Peyer's patch (tissue), 4 donors: Measurements from ENCODE around the gene ARHGAP26. TPM values are rescaled to one million over a fixed set of nuclear protein-coding genes. Genes with fewer than 3 reads are reported as not detected.
"Not testable (repeated sequence)": the region's sequence is repeated elsewhere in the genome, so short reads cannot be mapped to it uniquely, and the experiment has no call there.

Source experiments
- DNase-seq, 3 donors: peaks; one replicate each; pipeline ENCODE4 v3.0.0-alpha.2; 2017 to 2019
- H3K27ac ChIP-seq, 4 donors: fragments of 200-600 bp; sonication (generic); one replicate each; pipeline ENCODE4 v1.5.1; 2016 to 2019
- H3K27me3 ChIP-seq, 2 donors: fragments of 200-600 bp; sonication (generic); one replicate each; pipeline ENCODE4 v1.5.1; 2019
- H3K36me3 ChIP-seq, 3 donors: fragments of 200-600 bp; sonication (generic); one replicate each; pipeline ENCODE4 v1.5.1; 2016 to 2019
- H3K4me1 ChIP-seq, 4 donors: fragments of 200-600 bp; sonication (generic); one replicate each; pipeline ENCODE4 v1.5.1; 2016 to 2019
- H3K4me3 ChIP-seq, 4 donors: fragments of 200-600 bp; sonication (generic); 1 replicate in 3 of 4; 2 replicates in 1 of 4; pipeline ENCODE4 v1.5.1; 2016 to 2019; ENCODE audit warnings: mild to moderate bottlenecking in 1 of 4
- H3K9me3 ChIP-seq, 4 donors: fragments of 200-600 bp; sonication (generic); one replicate each; pipeline ENCODE4 v1.5.1; 2016 to 2019; ENCODE audit warnings: mild to moderate bottlenecking in 1 of 4
- CTCF ChIP-seq, 6 experiments: fragments of 450-650 bp in 4 of 6; fragments of 200-600 bp in 2 of 6; sonication (generic) in 1 of 6; IDR thresholded peaks; one replicate each; pipeline ENCODE4 v1.5.1; 2017 to 2019; ENCODE audit warnings: antibody characterized with exemption in 6 of 6, mild to moderate bottlenecking in 3 of 6, moderate library complexity in 1 of 6
- POLR2A ChIP-seq, 2 donors: fragments of 450-650 bp; IDR thresholded peaks; one replicate each; pipeline ENCODE4 v1.5.1; 2017; ENCODE audit warnings: antibody characterized with exemption in 2 of 2, mild to moderate bottlenecking in 2 of 2, moderate library complexity in 2 of 2
- total RNA-seq, 4 donors: library from RNA; depleted of rRNA; stranded (reverse); fragments of >200 nt; gene quantifications; one replicate each; pipeline ENCODE4 v1.1.0, GENCODE V29; 2016

Gene ARHGAP26
- total RNA-seq, 4 donors from 2014 or later, result 60.1 to 180 (median 126) TPM

GRCh38 chr5:142952229-142952628, 182.1 kb downstream of the ARHGAP26 start:
- Histone ChIP-seq H3K27ac (no peak overlapping the region), H3K4me1 (no peaks in the 10 kb centered on the region), H3K9me3 (no peaks in the 10 kb centered on the region), H3K36me3 (no peaks in the 10 kb centered on the region), H3K27me3 (no peaks in the 10 kb centered on the region), H3K4me3 (no peak overlapping the region)
- no peak for DNase-seq
- TF ChIP-seq CTCF (IDR thresholded peaks at IDR 0.05) (no peak), POLR2A (IDR thresholded peaks at IDR 0.05) (no peak)

- H3K27me3 ChIP-seq, H3K9me3 ChIP-seq, H3K4me3 ChIP-seq, H3K27ac ChIP-seq, DNase-seq, H3K36me3 ChIP-seq, H3K4me1 ChIP-seq: not testable (repeated sequence)
Measured at GRCh38 chr5:142952871-142953270, 182.7 kb downstream of the ARHGAP26 start.

- Histone ChIP-seq H3K36me3 (no peaks in the 10 kb centered on the region), H3K4me3 (no peak overlapping the region), H3K9me3 (no peaks in the 10 kb centered on the region), H3K27me3 (no peaks in the 10 kb centered on the region), H3K27ac (no peak overlapping the region), H3K4me1 (no peaks in the 10 kb centered on the region)
- no peak for TF ChIP-seq POLR2A (IDR thresholded peaks at IDR 0.05)
- TF ChIP-seq CTCF (IDR thresholded peaks at IDR 0.05), result no peak
- DNase-seq, result no peak
Measured at GRCh38 chr5:142954455-142954854, 184.3 kb downstream of the ARHGAP26 start.

GRCh38 chr5:142955628-142956027, 185.5 kb downstream of the ARHGAP26 start:
- Histone ChIP-seq H3K4me3 (no peak overlapping the region), H3K27me3 (no peaks in the 10 kb centered on the region), H3K4me1 (no peaks in the 10 kb centered on the region), H3K9me3 (no peaks in the 10 kb centered on the region), H3K36me3 (no peaks in the 10 kb centered on the region), H3K27ac (no peak overlapping the region)
- DNase-seq, result no peak
- TF ChIP-seq POLR2A (IDR thresholded peaks at IDR 0.05) (no peak), CTCF (IDR thresholded peaks at IDR 0.05) (no peak)

- Histone ChIP-seq H3K36me3 (no peaks in the 10 kb centered on the region), H3K4me1 (no peaks in the 10 kb centered on the region), H3K9me3 (no peaks in the 10 kb centered on the region), H3K27ac (no peak overlapping the region), H3K27me3 (no peaks in the 10 kb centered on the region), H3K4me3 (no peak overlapping the region)
- no peak for TF ChIP-seq POLR2A (IDR thresholded peaks at IDR 0.05)
- no peak for TF ChIP-seq CTCF (IDR thresholded peaks at IDR 0.05)
- no peak for DNase-seq
Measured at GRCh38 chr5:142957528-142957927, 187.4 kb downstream of the ARHGAP26 start.

- no peaks in the 10 kb centered on the region for H3K27me3 ChIP-seq
- no peak overlapping the region for H3K4me3 ChIP-seq
- H3K9me3 ChIP-seq, result no peaks in the 10 kb centered on the region
- no peaks in the 10 kb centered on the region for H3K36me3 ChIP-seq
- no peaks in the 10 kb centered on the region for H3K4me1 ChIP-seq
- TF ChIP-seq CTCF (IDR thresholded peaks at IDR 0.05) (no peak), POLR2A (IDR thresholded peaks at IDR 0.05) (no peak)
- DNase-seq, result no peak
- H3K27ac ChIP-seq, result no peak overlapping the region
Measured at GRCh38 chr5:142958944-142959682, 188.9 kb downstream of the ARHGAP26 start.
